RPMI8226 (cell line): Measurements from ENCODE around the gene HID1.

ENCODE experiments used
- DNase-seq: peaks from one replicate; pipeline ENCODE4 v3.0.0-alpha.2; 2015

HID1 gene

GRCh38 chr17:74946641-74947040, 25.9 kb downstream of the HID1 start:
- DNase-seq: no peak

- DNase-seq: no peak
Measured at GRCh38 chr17:74945543-74945942, 27.0 kb downstream of the HID1 start.

- DNase-seq: no peak
Measured at GRCh38 chr17:74943808-74944522, 28.6 kb downstream of the HID1 start.

- no peak for DNase-seq
Measured at GRCh38 chr17:74941128-74941725, 31.3 kb downstream of the HID1 start.

GRCh38 chr17:74939534-74939933, 33.0 kb downstream of the HID1 start:
- DNase-seq: no peak

GRCh38 chr17:74938194-74938950, 34.2 kb downstream of the HID1 start:
- DNase-seq: no peak

GRCh38 chr17:74937064-74938051, 35.2 kb downstream of the HID1 start:
- DNase-seq: no peak

GRCh38 chr17:74936470-74936799, 36.1 kb downstream of the HID1 start:
- DNase-seq: no peak

GRCh38 chr17:74935585-74936469, 36.7 kb downstream of the HID1 start, which contains the start of gene OTOP3:
OTOP3 (plus strand) TSS chr17:74935898; CDS start chr17:74935922, 24 bp downstream.
- DNase-seq: no peak

GRCh38 chr17:74935048-74935447, 37.5 kb downstream of the HID1 start:
- DNase-seq: no peak

GRCh38 chr17:74930535-74931036, 42.0 kb downstream of the HID1 start:
- DNase-seq: no peak

- no peak for DNase-seq
Measured at GRCh38 chr17:74928786-74929185, 43.8 kb downstream of the HID1 start.

- no peak for DNase-seq
Measured at GRCh38 chr17:74925242-74925641, 47.3 kb downstream of the HID1 start.

GRCh38 chr17:74924250-74924948, 48.2 kb downstream of the HID1 start, which contains the start of gene OTOP2:
OTOP2 (plus strand) TSS chr17:74924273; CDS start chr17:74924633, 360 bp downstream.
- peak; percentile 22 for DNase-seq

- DNase-seq: peak; percentile 76
Measured at GRCh38 chr17:74923538-74924249, 48.9 kb downstream of the HID1 start.

GRCh38 chr17:74922694-74923537, 49.6 kb downstream of the HID1 start, which contains the start of gene USH1G:
USH1G (minus strand) TSS chr17:74923255; CDS start chr17:74923073, 182 bp downstream.
- DNase-seq: no peak

- no peak for DNase-seq
Measured at GRCh38 chr17:74922172-74922571, 50.4 kb downstream of the HID1 start.

GRCh38 chr17:74921769-74922168, 50.8 kb downstream of the HID1 start:
- no peak for DNase-seq
